Mammary epithelial cell (primary cell): Measurements from ENCODE around the gene FCGR1A.
"Not testable (repeated sequence)": the region's sequence is repeated elsewhere in the genome, so short reads cannot be mapped to it uniquely, and the experiment has no call there.

Source experiments
- EZH2 ChIP-seq: IDR thresholded peaks from 2 replicates; pipeline ENCODE4 v1.6.1; 2012; ENCODE audit warnings: low read length, inconsistent platforms, borderline replicate concordance
- TF ChIP-seq, protein P1 (sequence below), 2 donors: IDR thresholded peaks in 1 of 2; conservative IDR thresholded peaks in 1 of 2; 2 replicates each; pipeline ENCODE4 v1.5.1; 2011 to 2012; ENCODE audit warnings: inconsistent platforms in 2 of 2, low read length in 2 of 2, mild to moderate bottlenecking in 2 of 2, control low read depth in 1 of 2, low read depth in 1 of 2; ENCODE audit not compliant: insufficient read depth in 1 of 2; ENCODE audit errors: extremely low read depth in 1 of 2

DNA sequence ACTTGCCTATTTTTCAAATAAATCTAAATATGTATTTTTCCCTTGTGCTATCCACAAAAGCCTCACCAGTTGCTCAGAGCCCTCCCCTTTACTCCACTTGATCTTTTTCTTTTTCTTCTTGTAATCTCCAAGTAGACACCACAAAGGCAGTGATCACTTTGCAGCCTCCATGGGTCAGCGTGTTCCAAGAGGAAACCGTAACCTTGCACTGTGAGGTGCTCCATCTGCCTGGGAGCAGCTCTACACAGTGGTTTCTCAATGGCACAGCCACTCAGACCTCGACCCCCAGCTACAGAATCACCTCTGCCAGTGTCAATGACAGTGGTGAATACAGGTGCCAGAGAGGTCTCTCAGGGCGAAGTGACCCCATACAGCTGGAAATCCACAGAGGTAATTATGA is 1.4 kb downstream of the FCGR1A start:
- TF ChIP-seq, protein P1, sequence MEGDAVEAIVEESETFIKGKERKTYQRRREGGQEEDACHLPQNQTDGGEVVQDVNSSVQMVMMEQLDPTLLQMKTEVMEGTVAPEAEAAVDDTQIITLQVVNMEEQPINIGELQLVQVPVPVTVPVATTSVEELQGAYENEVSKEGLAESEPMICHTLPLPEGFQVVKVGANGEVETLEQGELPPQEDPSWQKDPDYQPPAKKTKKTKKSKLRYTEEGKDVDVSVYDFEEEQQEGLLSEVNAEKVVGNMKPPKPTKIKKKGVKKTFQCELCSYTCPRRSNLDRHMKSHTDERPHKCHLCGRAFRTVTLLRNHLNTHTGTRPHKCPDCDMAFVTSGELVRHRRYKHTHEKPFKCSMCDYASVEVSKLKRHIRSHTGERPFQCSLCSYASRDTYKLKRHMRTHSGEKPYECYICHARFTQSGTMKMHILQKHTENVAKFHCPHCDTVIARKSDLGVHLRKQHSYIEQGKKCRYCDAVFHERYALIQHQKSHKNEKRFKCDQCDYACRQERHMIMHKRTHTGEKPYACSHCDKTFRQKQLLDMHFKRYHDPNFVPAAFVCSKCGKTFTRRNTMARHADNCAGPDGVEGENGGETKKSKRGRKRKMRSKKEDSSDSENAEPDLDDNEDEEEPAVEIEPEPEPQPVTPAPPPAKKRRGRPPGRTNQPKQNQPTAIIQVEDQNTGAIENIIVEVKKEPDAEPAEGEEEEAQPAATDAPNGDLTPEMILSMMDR (conservative IDR thresholded peaks at IDR 0.05 in 1 of 2, IDR thresholded peaks at IDR 0.05 in 1 of 2; ENCODE audit: extremely low read depth in 1 of 2, insufficient read depth in 1 of 2, low read depth in 1 of 2, low read length in 2 of 2): not testable (repeated sequence)
- not testable (repeated sequence) for TF ChIP-seq EZH2
